K562 (cell line): ENCODE results near the gene LRRC41. TPM values are rescaled to one million over a fixed set of nuclear protein-coding genes. Genes with fewer than 3 reads are reported as not detected.

Source experiments
- FOXJ3 ChIP-seq: sonication (generic); formaldehyde crosslinking; IDR thresholded peaks from 2 replicates; pipeline ENCODE4 v1.4.0; 2020; ENCODE audit warnings: mild to moderate bottlenecking, missing genetic modification reagents
- FOXP1 ChIP-seq: sonication (generic); formaldehyde crosslinking; IDR thresholded peaks from 2 replicates; pipeline ENCODE4 v1.8.0; 2022; ENCODE audit warnings: mild to moderate bottlenecking, missing genetic modification reagents
- HNRNPH1 ChIP-seq: fragments of 200-400 bp; formaldehyde crosslinking; optimal IDR thresholded peaks from 2 replicates; pipeline ENCODE3; 2017; ENCODE audit warnings: low read depth, mild to moderate bottlenecking, low read length, moderate library complexity
- ILK ChIP-seq: fragments of 450-650 bp; IDR thresholded peaks from 2 replicates; pipeline ENCODE4 v1.6.1; 2016; ENCODE audit warnings: missing genetic modification characterization, low read depth, mild to moderate bottlenecking, missing compliant biosample characterization, moderate library complexity, borderline replicate concordance
- IRF2 ChIP-seq: sonication (generic); formaldehyde crosslinking; IDR thresholded peaks from 2 replicates; pipeline ENCODE4 v1.8.1; 2022; ENCODE audit warnings: mild to moderate bottlenecking, missing genetic modification reagents
- SRSF9 ChIP-seq: fragments of 200-400 bp; formaldehyde crosslinking; IDR thresholded peaks from 2 replicates; pipeline ENCODE4 v1.6.1; 2017; ENCODE audit warnings: low read depth, low read length, borderline replicate concordance
- ZZZ3 ChIP-seq: fragments of 450-650 bp; IDR thresholded peaks from 2 replicates; pipeline ENCODE4 v1.6.1; 2016; ENCODE audit warnings: antibody characterized with exemption, mild to moderate bottlenecking, moderate library complexity
- polyA plus RNA-seq, 8 experiments: library from polyadenylated mRNA; depleted of rRNA in 4 of 8; stranded (reverse) in 5 of 8; unstranded in 3 of 8; fragments of >200 nt; fragmentation: Nextera tagmentation in 2 of 8; fragmentation: Illumina TruSeq in 1 of 8; extraction: Ambion mirVana in 2 of 8; extraction: Trizol in 1 of 8; gene quantifications; 2 replicates each; pipeline versions ENCODE4 v1.2.1 to v1.2.3, GENCODE V29; 2011 to 2014; ENCODE audit warnings: inconsistent platforms in 1 of 8, missing spikeins in 1 of 8
- total RNA-seq, 7 experiments: library from RNA; depleted of rRNA in 6 of 7; stranded (reverse); fragments of >200 nt in 6 of 7; fragmentation: Illumina TruSeq in 2 of 7; extraction: Trizol in 2 of 7; gene quantifications; 2 replicates each; pipeline versions ENCODE4 v1.2.1 to v1.2.3, GENCODE V29; 2011 to 2021; ENCODE audit warnings: low replicate concordance in 1 of 7
- TF ChIP-seq, protein P1 (sequence below): sonication (generic); formaldehyde crosslinking; IDR thresholded peaks from 2 replicates; pipeline ENCODE4 v1.8.0; 2023; ENCODE audit warnings: missing genetic modification reagents, mild to moderate bottlenecking, borderline replicate concordance
- TF ChIP-seq, protein P2 (sequence below), 2 experiments: fragments of 200-800 bp in 1 of 2; sonication (Bioruptor generic) in 1 of 2; sonication (generic) in 1 of 2; formaldehyde crosslinking in 1 of 2; IDR thresholded peaks in 1 of 2; conservative IDR thresholded peaks in 1 of 2; 2 replicates each; pipeline versions ENCODE4 v1.5.0 to v1.6.1; 2016 to 2020; ENCODE audit warnings: missing compliant biosample characterization in 1 of 2, missing genetic modification characterization in 1 of 2, missing genetic modification reagents in 1 of 2

Gene LRRC41
- total and polyA plus RNA-seq, 9 of the 15 experiments (the other 6 are each of a cell fraction or from before 2014, with no cell fraction given): 10.5 to 64.7 (median 44.2) TPM

GRCh38 chr1:46247436-46248121 lies 55.8 kb downstream of the LRRC41 start, which contains the start of gene RAD54L (continued):
- TF ChIP-seq ZZZ3 (no peak), ILK (no peak), FOXJ3 (CRISPR knock-in tag) (no peak), HNRNPH1 (no peak), FOXP1 (CRISPR knock-in tag) (no peak), IRF2 (CRISPR knock-in tag) (no peak), SRSF9 (no peak)
- TF ChIP-seq, protein P1, sequence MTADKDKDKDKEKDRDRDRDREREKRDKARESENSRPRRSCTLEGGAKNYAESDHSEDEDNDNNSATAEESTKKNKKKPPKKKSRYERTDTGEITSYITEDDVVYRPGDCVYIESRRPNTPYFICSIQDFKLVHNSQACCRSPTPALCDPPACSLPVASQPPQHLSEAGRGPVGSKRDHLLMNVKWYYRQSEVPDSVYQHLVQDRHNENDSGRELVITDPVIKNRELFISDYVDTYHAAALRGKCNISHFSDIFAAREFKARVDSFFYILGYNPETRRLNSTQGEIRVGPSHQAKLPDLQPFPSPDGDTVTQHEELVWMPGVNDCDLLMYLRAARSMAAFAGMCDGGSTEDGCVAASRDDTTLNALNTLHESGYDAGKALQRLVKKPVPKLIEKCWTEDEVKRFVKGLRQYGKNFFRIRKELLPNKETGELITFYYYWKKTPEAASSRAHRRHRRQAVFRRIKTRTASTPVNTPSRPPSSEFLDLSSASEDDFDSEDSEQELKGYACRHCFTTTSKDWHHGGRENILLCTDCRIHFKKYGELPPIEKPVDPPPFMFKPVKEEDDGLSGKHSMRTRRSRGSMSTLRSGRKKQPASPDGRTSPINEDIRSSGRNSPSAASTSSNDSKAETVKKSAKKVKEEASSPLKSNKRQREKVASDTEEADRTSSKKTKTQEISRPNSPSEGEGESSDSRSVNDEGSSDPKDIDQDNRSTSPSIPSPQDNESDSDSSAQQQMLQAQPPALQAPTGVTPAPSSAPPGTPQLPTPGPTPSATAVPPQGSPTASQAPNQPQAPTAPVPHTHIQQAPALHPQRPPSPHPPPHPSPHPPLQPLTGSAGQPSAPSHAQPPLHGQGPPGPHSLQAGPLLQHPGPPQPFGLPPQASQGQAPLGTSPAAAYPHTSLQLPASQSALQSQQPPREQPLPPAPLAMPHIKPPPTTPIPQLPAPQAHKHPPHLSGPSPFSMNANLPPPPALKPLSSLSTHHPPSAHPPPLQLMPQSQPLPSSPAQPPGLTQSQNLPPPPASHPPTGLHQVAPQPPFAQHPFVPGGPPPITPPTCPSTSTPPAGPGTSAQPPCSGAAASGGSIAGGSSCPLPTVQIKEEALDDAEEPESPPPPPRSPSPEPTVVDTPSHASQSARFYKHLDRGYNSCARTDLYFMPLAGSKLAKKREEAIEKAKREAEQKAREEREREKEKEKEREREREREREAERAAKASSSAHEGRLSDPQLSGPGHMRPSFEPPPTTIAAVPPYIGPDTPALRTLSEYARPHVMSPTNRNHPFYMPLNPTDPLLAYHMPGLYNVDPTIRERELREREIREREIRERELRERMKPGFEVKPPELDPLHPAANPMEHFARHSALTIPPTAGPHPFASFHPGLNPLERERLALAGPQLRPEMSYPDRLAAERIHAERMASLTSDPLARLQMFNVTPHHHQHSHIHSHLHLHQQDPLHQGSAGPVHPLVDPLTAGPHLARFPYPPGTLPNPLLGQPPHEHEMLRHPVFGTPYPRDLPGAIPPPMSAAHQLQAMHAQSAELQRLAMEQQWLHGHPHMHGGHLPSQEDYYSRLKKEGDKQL (CRISPR knock-in tag): no peak
- TF ChIP-seq, protein P2, sequence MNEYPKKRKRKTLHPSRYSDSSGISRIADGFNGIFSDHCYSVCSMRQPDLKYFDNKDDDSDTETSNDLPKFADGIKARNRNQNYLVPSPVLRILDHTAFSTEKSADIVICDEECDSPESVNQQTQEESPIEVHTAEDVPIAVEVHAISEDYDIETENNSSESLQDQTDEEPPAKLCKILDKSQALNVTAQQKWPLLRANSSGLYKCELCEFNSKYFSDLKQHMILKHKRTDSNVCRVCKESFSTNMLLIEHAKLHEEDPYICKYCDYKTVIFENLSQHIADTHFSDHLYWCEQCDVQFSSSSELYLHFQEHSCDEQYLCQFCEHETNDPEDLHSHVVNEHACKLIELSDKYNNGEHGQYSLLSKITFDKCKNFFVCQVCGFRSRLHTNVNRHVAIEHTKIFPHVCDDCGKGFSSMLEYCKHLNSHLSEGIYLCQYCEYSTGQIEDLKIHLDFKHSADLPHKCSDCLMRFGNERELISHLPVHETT (CRISPR knock-in tag; conservative IDR thresholded peaks at IDR 0.05 in 1 of 2, IDR thresholded peaks at IDR 0.05 in 1 of 2): peak in 1 of 2 experiments; percentile 20; a peak in 1 of 4 replicates
